ENCODE results near the gene ZBED1.
"Not testable (repeated sequence)": the region's sequence is repeated elsewhere in the genome, so short reads cannot be mapped to it uniquely, and the experiment has no call there.

GRCh38 chrX:2454620-2455019 is 46.2 kb downstream of the ZBED1 start:
- TF ChIP-seq CTCF (IDR thresholded peaks at IDR 0.05); ZFX (IDR thresholded peaks at IDR 0.05; ENCODE audit: borderline replicate concordance): not testable (repeated sequence)
